ENCODE data around the gene SLC26A1. TPM values are rescaled to one million over a fixed set of nuclear protein-coding genes. Genes with fewer than 3 reads are reported as not detected.

The SLC26A1 gene
- total and polyA plus RNA-seq, 8 donors: 0.28 to 1.7 (median 0.66) TPM

DNA sequence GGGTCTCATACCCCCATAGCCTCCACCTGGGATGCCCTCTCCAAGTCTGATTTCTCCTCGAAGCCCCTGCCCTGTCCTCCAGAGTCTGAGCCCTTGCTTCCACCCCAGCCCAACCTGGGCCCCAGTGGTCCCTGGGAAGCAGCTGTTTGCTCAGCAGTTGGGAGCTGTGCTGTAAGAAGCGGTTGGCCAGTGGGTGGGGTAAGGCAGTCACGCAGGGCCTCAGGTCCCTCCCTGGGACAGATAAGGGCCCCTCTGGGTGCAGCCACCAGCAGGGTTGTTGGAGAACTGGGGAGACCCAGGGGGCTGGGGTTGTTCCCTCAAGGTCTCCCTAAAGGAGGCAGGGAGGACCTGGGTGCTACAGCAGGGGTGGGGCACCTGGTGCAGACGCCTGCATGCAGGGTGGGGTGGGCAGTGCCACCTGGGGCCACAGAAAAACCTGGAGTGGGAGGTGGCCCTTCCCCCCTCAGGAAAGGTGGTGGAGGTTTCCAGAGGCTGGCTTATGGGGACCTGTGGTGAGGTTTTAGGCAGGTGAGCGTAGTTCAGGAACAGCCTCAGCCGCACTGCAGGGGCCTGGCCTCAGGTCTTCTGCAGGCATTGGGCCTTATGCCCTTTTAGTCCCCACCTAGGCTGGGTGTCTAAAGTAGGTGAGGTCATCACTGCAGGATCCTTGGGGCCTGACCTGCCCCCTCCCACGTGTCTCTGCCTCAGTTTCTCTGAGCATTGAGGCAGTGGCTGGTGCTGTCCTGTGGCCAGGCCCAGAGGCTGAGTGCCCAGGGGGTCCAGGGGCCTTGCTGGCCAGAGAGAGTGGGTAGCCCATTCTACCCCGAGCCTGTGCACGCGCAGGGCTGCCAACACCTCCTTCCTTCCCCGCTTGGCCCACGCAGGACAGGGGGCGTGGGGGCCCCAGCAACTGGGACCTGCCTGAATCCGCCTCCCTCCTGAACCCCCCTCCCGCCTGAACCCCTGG is 3.1 kb upstream of the SLC26A1 start:
- intact Hi-C loops (cut with DNase I): no loop called here
- Histone ChIP-seq H3K9me3 (no peaks in the 10 kb centered on the region), H3K27ac (no peak overlapping the region), H3K27me3 (peaks cover 0 to under 1% (median 0%) of the 10 kb centered on the region in 4 donors), H3K4me3 (no peak overlapping the region), H3K36me3 (no peaks in the 10 kb centered on the region), H3K4me1 (peaks cover 19 to 25% (median 20%) of the 10 kb centered on the region in 3 donors)
- TF ChIP-seq, protein P1, sequence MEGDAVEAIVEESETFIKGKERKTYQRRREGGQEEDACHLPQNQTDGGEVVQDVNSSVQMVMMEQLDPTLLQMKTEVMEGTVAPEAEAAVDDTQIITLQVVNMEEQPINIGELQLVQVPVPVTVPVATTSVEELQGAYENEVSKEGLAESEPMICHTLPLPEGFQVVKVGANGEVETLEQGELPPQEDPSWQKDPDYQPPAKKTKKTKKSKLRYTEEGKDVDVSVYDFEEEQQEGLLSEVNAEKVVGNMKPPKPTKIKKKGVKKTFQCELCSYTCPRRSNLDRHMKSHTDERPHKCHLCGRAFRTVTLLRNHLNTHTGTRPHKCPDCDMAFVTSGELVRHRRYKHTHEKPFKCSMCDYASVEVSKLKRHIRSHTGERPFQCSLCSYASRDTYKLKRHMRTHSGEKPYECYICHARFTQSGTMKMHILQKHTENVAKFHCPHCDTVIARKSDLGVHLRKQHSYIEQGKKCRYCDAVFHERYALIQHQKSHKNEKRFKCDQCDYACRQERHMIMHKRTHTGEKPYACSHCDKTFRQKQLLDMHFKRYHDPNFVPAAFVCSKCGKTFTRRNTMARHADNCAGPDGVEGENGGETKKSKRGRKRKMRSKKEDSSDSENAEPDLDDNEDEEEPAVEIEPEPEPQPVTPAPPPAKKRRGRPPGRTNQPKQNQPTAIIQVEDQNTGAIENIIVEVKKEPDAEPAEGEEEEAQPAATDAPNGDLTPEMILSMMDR (IDR thresholded peaks at IDR 0.05): no peak
- no peak for ATAC-seq
- no peak for FAIRE-seq
- DNase-seq: peak in 3 of 6 donors; percentile 7 to 64 (median 30)
- WGBS, 2 donors: 74 to 81% methylated on average over 15 of the region's 15 CpGs

DNA sequence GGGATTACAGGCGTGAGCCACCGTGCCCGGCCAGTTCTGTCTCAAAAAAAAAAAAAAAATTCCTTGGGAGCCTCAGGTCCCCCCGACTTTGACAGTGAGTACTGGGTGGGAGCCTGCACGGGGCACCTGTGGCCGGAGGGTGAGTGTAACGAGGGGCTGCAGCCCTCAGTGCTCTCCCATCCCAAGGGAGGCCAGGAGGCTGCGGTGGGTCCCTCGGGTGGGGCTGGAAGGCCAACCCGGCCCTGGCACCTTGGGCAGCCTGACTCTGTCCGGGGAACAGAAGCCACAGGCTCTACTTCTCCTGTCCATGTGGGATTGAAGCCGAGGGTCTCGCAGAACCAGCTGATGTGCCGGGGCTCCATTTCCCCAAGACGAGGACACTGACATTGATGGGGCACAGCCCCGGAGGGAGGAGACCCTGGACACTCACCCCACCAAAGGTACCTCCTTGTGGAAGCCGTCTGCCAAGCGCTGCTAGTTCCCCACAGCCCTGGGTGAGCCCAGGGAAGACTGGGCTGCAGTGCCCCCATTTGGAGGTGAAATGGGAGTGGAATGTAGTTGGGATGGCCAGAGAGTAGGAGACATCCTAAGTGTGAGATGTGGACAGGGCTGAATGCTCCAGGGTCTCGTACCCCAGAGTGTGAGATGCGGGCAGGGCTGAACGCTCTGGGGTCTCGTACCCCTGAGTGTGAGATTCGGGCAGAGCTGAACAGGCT is 2.3 kb upstream of the SLC26A1 start:
- no peak for ATAC-seq
- TF ChIP-seq, protein P1 (IDR thresholded peaks at IDR 0.05): no peak
- no peak for FAIRE-seq
- WGBS, 2 donors: 93 to 95% methylated on average over 23 of the region's 23 CpGs
- Histone ChIP-seq H3K4me1 (peaks cover 19 to 25% (median 20%) of the 10 kb centered on the region in 3 donors), H3K4me3 (no peak overlapping the region), H3K27ac (no peak overlapping the region), H3K36me3 (no peaks in the 10 kb centered on the region), H3K27me3 (no peaks in the 10 kb centered on the region), H3K9me3 (no peaks in the 10 kb centered on the region)
- peak in 4 of 6 donors; percentile 5 to 58 (median 37) for DNase-seq
- intact Hi-C loops (cut with DNase I): no loop called here

DNA sequence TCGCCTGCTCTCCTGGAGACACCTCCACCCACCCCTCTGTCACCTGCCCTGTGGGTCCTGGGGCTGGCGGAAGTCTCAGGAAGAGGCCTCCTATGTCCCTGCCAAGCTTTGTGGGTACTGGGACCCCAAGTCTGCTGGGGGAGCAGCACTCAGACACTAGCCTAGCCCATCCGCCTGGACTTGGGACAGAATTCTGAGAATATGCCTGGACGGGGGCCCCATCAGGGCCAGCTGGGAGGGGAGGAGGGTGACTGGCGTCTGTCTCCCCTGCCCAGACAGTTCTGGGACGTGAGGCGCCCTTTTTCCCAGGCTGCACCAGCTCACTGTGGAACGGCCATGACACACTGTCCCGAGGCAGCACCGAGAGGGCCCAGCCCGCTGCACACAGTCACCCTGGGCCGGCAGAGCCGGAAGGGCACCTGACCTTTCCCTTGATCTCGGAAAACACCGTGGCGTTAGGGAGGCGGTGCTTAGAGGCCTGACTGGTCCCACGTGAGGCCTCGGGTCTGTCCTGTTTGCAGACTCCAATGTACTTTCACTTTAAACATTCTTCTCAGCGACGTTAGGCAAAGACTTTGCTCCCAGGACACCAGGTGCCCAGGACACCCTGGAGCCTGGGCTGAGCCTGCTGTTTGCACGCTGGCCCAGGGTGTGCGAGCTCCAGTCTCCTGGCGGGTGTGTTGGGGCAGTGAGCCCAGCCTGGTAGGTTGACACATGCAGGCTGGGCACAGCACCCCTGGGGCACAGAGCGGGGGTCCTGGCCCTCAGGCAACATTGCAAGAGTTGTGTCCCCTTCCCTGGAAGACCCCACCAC is 700 bp downstream of the SLC26A1 start:
- H3K4me1 ChIP-seq: peaks cover 19 to 27% (median 20%) of the 10 kb centered on the region in 3 donors
- TF ChIP-seq, protein P1 (IDR thresholded peaks at IDR 0.05): no peak
- peak; percentile 81 to 90 (median 87) for ATAC-seq
- intact Hi-C loops (cut with DNase I): no loop called here
- no peaks in the 10 kb centered on the region for H3K27me3 ChIP-seq
- H3K27ac ChIP-seq: peak overlapping the region; percentile 82 to 95 (median 92)
- FAIRE-seq: no peak
- peak; percentile 84 to 93 (median 90) for DNase-seq
- WGBS, 2 donors: 23% methylated on average over 25 of the region's 25 CpGs
- H3K9me3 ChIP-seq: no peaks in the 10 kb centered on the region
- H3K4me3 ChIP-seq: peak overlapping the region in 3 of 4 donors; percentile 5 to 33 (median 32)
- no peaks in the 10 kb centered on the region for H3K36me3 ChIP-seq

DNA sequence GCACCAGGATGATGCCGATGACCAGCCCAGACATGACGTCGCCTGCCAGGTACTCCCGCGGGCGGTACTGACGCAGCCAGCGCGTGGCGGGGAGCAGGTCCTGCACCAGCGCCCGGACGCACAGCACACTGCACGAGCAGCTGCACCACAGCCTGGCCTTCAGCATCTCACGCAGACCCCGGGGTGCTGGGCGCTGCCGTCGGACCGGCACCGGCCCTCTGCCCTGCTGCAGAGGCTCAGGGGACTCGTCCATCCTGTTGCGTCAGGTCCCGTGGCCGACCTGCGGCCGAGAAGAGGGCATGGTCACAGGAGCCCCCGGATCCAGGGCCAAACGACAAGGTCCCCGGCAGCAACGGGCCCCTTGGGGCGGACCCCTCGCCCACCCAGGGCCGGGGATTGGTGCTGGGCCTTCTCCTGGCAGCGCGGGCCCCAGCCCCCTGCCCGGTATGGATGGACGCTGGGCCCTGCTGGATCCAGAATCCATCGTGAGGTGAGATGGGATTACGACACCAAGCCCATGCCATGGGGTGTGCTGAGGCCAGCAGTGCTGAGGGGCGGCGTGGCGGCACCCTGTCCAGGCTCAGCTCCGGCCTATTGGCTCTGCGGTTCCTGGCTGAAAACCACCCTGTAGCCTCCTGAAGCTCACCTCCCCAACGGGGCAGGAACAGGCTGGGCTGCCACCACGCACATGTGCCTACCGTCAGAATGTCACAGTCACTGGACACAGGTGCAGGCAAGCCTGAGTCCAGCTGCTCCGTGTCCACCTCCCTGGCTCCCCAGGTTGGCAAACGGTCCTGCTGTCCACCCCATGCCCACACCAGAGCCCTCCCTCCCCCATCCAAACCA is 1.5 kb downstream of the SLC26A1 start:
- TF ChIP-seq, protein P1 (IDR thresholded peaks at IDR 0.05): no peak
- peak in 5 of 6 donors; percentile 22 to 80 (median 52) for DNase-seq
- Histone ChIP-seq H3K9me3 (no peaks in the 10 kb centered on the region), H3K4me3 (no peak overlapping the region), H3K4me1 (peaks cover 19 to 27% (median 19%) of the 10 kb centered on the region in 3 donors), H3K27ac (peak overlapping the region; percentile 82 to 95 (median 92)), H3K27me3 (no peaks in the 10 kb centered on the region), H3K36me3 (no peaks in the 10 kb centered on the region)
- intact Hi-C loops (cut with DNase I): no loop called here
- no peak for FAIRE-seq
- peak in 1 of 4 donors; percentile 0 for ATAC-seq
- 91% methylated on average over 47 to 50 of the region's 50 CpGs for WGBS, 2 donors
